ENCODE results near the gene SERTM1. TPM values are rescaled to one million over a fixed set of nuclear protein-coding genes. Genes with fewer than 3 reads are reported as not detected.

Gene SERTM1
- total and polyA plus RNA-seq, 4 donors: not detected

DNA sequence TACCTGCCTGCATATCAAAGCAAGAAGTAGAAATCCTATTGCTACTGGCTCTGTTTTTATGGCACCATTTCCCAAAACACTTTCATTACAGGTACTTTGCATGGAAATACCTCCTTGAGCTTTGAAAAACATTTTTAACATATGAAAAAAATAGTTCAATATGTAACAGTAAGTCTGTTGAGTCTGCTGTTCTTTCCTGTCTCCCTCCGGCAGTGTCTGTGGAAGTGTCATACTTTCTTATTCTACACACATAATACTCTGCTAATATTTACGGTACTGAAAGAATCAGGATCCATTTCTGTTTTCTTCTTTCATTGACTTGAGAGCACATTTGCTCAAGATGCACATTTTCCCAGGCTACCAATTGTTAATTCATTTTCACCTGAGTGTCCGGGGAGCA, 8.2 kb upstream of the SERTM1 start:
- no peaks in the 10 kb centered on the region for H3K27me3 ChIP-seq (ENCODE audit: control insufficient read depth in 4 of 4, insufficient read depth in 4 of 4, low read length in 3 of 4)
- WGBS: 82% methylated on average over 3 of the region's 3 CpGs
- H3K9ac ChIP-seq (ENCODE audit: low read depth in 1 of 2, low read length in 2 of 2): no peak overlapping the region
- no peaks in the 10 kb centered on the region for H3K36me3 ChIP-seq (ENCODE audit: control insufficient read depth in 4 of 4, insufficient read depth in 3 of 4, low read depth in 1 of 4, low read length in 3 of 4)
- no peaks in the 10 kb centered on the region for H3K9me3 ChIP-seq (ENCODE audit: control insufficient read depth in 4 of 4, low read length in 3 of 4)
- DNase-seq (ENCODE audit: low spot score): no peak
- TF ChIP-seq FOXA2 (IDR thresholded peaks at IDR 0.05) (no peak), TAF1 (conservative IDR thresholded peaks at IDR 0.05) (no peak), RXRA (IDR thresholded peaks at IDR 0.05) (no peak)
- TF ChIP-seq, protein P1, sequence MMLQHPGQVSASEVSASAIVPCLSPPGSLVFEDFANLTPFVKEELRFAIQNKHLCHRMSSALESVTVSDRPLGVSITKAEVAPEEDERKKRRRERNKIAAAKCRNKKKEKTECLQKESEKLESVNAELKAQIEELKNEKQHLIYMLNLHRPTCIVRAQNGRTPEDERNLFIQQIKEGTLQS (IDR thresholded peaks at IDR 0.05): no peak
- TF ChIP-seq, protein P2, sequence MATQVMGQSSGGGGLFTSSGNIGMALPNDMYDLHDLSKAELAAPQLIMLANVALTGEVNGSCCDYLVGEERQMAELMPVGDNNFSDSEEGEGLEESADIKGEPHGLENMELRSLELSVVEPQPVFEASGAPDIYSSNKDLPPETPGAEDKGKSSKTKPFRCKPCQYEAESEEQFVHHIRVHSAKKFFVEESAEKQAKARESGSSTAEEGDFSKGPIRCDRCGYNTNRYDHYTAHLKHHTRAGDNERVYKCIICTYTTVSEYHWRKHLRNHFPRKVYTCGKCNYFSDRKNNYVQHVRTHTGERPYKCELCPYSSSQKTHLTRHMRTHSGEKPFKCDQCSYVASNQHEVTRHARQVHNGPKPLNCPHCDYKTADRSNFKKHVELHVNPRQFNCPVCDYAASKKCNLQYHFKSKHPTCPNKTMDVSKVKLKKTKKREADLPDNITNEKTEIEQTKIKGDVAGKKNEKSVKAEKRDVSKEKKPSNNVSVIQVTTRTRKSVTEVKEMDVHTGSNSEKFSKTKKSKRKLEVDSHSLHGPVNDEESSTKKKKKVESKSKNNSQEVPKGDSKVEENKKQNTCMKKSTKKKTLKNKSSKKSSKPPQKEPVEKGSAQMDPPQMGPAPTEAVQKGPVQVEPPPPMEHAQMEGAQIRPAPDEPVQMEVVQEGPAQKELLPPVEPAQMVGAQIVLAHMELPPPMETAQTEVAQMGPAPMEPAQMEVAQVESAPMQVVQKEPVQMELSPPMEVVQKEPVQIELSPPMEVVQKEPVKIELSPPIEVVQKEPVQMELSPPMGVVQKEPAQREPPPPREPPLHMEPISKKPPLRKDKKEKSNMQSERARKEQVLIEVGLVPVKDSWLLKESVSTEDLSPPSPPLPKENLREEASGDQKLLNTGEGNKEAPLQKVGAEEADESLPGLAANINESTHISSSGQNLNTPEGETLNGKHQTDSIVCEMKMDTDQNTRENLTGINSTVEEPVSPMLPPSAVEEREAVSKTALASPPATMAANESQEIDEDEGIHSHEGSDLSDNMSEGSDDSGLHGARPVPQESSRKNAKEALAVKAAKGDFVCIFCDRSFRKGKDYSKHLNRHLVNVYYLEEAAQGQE (IDR thresholded peaks at IDR 0.05): no peak
- TF ChIP-seq, protein P3, sequence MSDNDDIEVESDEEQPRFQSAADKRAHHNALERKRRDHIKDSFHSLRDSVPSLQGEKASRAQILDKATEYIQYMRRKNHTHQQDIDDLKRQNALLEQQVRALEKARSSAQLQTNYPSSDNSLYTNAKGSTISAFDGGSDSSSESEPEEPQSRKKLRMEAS (IDR thresholded peaks at IDR 0.05): no peak
- H3K4me3 ChIP-seq (ENCODE audit: low read depth in 1 of 3, low read length in 3 of 3): no peak overlapping the region
- H3K4me1 ChIP-seq (ENCODE audit: control insufficient read depth in 4 of 4, insufficient read depth in 4 of 4, low read length in 3 of 4): no peaks in the 10 kb centered on the region
- H3K27ac ChIP-seq (ENCODE audit: low read depth in 1 of 2, low read length in 2 of 2): no peak overlapping the region

DNA sequence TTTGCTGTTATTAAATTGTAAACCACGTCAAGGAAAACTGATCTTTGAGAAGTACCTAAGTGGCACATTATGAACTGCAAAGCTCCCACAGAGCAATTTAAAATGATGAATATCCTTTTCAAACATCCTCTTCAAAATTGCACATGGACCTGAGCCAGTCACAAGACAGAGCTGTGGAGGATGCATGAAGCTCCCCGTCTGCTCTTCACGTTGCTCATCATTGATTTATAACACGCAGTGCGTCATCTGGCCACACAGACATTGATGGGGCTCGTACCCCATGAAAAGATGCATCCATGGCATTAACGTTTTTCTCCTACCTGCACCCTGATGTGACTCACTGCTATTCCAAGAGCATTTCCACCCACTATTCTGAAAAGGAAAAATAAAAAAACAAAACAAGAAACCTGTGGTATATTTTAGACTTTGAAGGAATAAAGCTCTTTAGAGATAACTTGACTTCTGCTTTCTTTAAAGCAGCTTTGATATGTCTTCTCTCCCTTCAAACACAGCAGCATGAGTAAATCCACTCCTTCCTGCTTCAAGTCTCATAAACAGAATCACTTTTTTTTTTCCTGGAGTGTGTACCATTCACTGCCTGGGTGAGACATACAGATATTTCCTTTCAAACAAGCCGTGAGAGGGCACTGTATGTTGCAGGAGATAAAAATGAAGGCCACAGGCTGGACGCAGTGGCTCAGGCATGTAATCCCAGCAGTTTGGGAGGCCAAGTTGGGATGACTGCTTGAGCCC, 7.2 kb upstream of the SERTM1 start:
- TF ChIP-seq NR2F2 (IDR thresholded peaks at IDR 0.05) (no peak), GABPA (IDR thresholded peaks at IDR 0.05 in 1 of 2, conservative IDR thresholded peaks at IDR 0.05 in 1 of 2) (no peak), FOXA1 (IDR thresholded peaks at IDR 0.05) (no peak)
- TF ChIP-seq, protein P4, sequence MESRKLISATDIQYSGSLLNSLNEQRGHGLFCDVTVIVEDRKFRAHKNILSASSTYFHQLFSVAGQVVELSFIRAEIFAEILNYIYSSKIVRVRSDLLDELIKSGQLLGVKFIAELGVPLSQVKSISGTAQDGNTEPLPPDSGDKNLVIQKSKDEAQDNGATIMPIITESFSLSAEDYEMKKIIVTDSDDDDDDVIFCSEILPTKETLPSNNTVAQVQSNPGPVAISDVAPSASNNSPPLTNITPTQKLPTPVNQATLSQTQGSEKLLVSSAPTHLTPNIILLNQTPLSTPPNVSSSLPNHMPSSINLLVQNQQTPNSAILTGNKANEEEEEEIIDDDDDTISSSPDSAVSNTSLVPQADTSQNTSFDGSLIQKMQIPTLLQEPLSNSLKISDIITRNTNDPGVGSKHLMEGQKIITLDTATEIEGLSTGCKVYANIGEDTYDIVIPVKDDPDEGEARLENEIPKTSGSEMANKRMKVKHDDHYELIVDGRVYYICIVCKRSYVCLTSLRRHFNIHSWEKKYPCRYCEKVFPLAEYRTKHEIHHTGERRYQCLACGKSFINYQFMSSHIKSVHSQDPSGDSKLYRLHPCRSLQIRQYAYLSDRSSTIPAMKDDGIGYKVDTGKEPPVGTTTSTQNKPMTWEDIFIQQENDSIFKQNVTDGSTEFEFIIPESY (IDR thresholded peaks at IDR 0.05): no peak
- TF ChIP-seq, protein P3 (IDR thresholded peaks at IDR 0.05): no peak
- H3K27me3 ChIP-seq (ENCODE audit: control insufficient read depth in 4 of 4, insufficient read depth in 4 of 4, low read length in 3 of 4): no peaks in the 10 kb centered on the region
- no peak overlapping the region for H3K9ac ChIP-seq (ENCODE audit: low read depth in 1 of 2, low read length in 2 of 2)
- H3K4me3 ChIP-seq (ENCODE audit: low read depth in 1 of 3, low read length in 3 of 3): no peak overlapping the region
- no peaks in the 10 kb centered on the region for H3K4me1 ChIP-seq (ENCODE audit: control insufficient read depth in 4 of 4, insufficient read depth in 4 of 4, low read length in 3 of 4)
- no peak overlapping the region for H3K27ac ChIP-seq (ENCODE audit: low read depth in 1 of 2, low read length in 2 of 2)
- 62% methylated on average over 9 of the region's 9 CpGs for WGBS
- no peaks in the 10 kb centered on the region for H3K36me3 ChIP-seq (ENCODE audit: control insufficient read depth in 4 of 4, insufficient read depth in 3 of 4, low read depth in 1 of 4, low read length in 3 of 4)
- DNase-seq (ENCODE audit: low spot score): no peak
- no peaks in the 10 kb centered on the region for H3K9me3 ChIP-seq (ENCODE audit: control insufficient read depth in 4 of 4, low read length in 3 of 4)

DNA sequence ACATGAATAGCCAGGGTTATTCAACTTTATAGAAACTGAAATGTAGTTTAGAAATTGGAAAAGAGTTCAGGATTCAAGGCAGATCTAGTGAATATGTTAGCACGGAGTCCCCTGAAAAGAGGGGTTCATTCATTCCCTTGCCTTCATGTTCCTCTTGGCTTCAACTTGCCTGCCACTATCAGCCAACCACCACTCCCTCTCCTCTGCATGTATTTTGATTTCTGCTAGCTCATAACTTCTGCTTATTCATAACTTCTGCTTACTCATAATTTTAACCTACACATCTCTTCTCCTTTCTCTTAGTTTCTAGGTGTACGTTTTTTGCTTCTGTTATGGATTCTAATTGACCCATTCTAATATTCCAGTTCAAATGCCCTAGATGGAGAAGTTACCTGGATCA, 5.5 kb upstream of the SERTM1 start:
- no peak for DNase-seq (ENCODE audit: low spot score)
- WGBS: 62% methylated on average over 2 of the region's 2 CpGs
- no peak overlapping the region for H3K4me3 ChIP-seq (ENCODE audit: low read depth in 1 of 3, low read length in 3 of 3)
- no peaks in the 10 kb centered on the region for H3K4me1 ChIP-seq (ENCODE audit: control insufficient read depth in 4 of 4, insufficient read depth in 4 of 4, low read length in 3 of 4)
- no peak overlapping the region for H3K9ac ChIP-seq (ENCODE audit: low read depth in 1 of 2, low read length in 2 of 2)
- no peaks in the 10 kb centered on the region for H3K9me3 ChIP-seq (ENCODE audit: control insufficient read depth in 4 of 4, low read length in 3 of 4)
- peaks cover 0 to 4% (median 0%) of the 10 kb centered on the region in 4 donors for H3K27me3 ChIP-seq (ENCODE audit: control insufficient read depth in 4 of 4, insufficient read depth in 4 of 4, low read length in 3 of 4)
- H3K27ac ChIP-seq (ENCODE audit: low read depth in 1 of 2, low read length in 2 of 2): no peak overlapping the region
- no peaks in the 10 kb centered on the region for H3K36me3 ChIP-seq (ENCODE audit: control insufficient read depth in 4 of 4, insufficient read depth in 3 of 4, low read depth in 1 of 4, low read length in 3 of 4)
- TF ChIP-seq, protein P4 (IDR thresholded peaks at IDR 0.05): no peak
- no peak for TF ChIP-seq FOXA2 (IDR thresholded peaks at IDR 0.05)
- TF ChIP-seq, protein P1 (IDR thresholded peaks at IDR 0.05): no peak
- TF ChIP-seq, protein P3 (IDR thresholded peaks at IDR 0.05): no peak
- TF ChIP-seq, protein P5, sequence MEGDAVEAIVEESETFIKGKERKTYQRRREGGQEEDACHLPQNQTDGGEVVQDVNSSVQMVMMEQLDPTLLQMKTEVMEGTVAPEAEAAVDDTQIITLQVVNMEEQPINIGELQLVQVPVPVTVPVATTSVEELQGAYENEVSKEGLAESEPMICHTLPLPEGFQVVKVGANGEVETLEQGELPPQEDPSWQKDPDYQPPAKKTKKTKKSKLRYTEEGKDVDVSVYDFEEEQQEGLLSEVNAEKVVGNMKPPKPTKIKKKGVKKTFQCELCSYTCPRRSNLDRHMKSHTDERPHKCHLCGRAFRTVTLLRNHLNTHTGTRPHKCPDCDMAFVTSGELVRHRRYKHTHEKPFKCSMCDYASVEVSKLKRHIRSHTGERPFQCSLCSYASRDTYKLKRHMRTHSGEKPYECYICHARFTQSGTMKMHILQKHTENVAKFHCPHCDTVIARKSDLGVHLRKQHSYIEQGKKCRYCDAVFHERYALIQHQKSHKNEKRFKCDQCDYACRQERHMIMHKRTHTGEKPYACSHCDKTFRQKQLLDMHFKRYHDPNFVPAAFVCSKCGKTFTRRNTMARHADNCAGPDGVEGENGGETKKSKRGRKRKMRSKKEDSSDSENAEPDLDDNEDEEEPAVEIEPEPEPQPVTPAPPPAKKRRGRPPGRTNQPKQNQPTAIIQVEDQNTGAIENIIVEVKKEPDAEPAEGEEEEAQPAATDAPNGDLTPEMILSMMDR (IDR thresholded peaks at IDR 0.05; ENCODE audit: low read depth, low read length, missing input control): no peak
- no peak for TF ChIP-seq NR2F2 (IDR thresholded peaks at IDR 0.05)
- no peak for TF ChIP-seq SP1 (IDR thresholded peaks at IDR 0.05)
- TF ChIP-seq EGR1 (IDR thresholded peaks at IDR 0.05; ENCODE audit: low read depth in 2 of 2): no peak
